CD14-positive monocyte (primary cell): ENCODE results near the gene SLC19A3. TPM values are rescaled to one million over a fixed set of nuclear protein-coding genes. Genes with fewer than 3 reads are reported as not detected.

Experiments
- DNase-seq, 3 donors: peaks; one replicate each; pipeline ENCODE4 v3.0.0-alpha.2; 2011 to 2022
- H2AFZ ChIP-seq: 2 replicates; pipeline ENCODE4 v1.6.0; 2012; ENCODE audit warnings: mild to moderate bottlenecking, low read depth, low read length, inconsistent platforms; ENCODE audit not compliant: insufficient read depth, poor library complexity, severe bottlenecking
- H3K27ac ChIP-seq, 2 donors: 1 replicate in 1 of 2; 2 replicates in 1 of 2; pipeline ENCODE4 v1.5.1; 2012 to 2013; ENCODE audit warnings: low read length in 2 of 2, control low read depth in 1 of 2, inconsistent platforms in 1 of 2, low read depth in 1 of 2, mild to moderate bottlenecking in 1 of 2
- H3K27me3 ChIP-seq, 2 donors: one replicate each; pipeline versions ENCODE4 v1.6.0 to v1.6.1; 2011 to 2013; ENCODE audit warnings: low read length in 2 of 2; ENCODE audit not compliant: control insufficient read depth in 2 of 2, insufficient read depth in 2 of 2
- H3K36me3 ChIP-seq, 2 donors: replicated peaks in 1 of 2; 1 replicate in 1 of 2; 2 replicates in 1 of 2; pipeline versions ENCODE4 v1.5.1 to v1.6.1; 2012 to 2013; ENCODE audit warnings: low read length in 2 of 2, control low read depth in 1 of 2, inconsistent platforms in 1 of 2, mild to moderate bottlenecking in 1 of 2; ENCODE audit not compliant: insufficient read depth in 2 of 2, control insufficient read depth in 1 of 2
- H3K4me1 ChIP-seq, 2 donors: 1 replicate in 1 of 2; 2 replicates in 1 of 2; pipeline versions ENCODE4 v1.5.1 to v1.6.1; 2012 to 2013; ENCODE audit warnings: low read length in 2 of 2, control low read depth in 1 of 2, inconsistent platforms in 1 of 2, mild to moderate bottlenecking in 1 of 2, moderate library complexity in 1 of 2; ENCODE audit not compliant: insufficient read depth in 2 of 2, control insufficient read depth in 1 of 2
- H3K4me2 ChIP-seq: replicated peaks from 2 replicates; pipeline ENCODE3; 2012; ENCODE audit warnings: low read length, moderate library complexity, mild to moderate bottlenecking; ENCODE audit not compliant: poor library complexity, severe bottlenecking; ENCODE audit errors: extremely low read depth
- H3K4me3 ChIP-seq, 3 experiments: fragments of 200-600 bp in 1 of 3; sonication (generic) in 1 of 3; replicated peaks in 1 of 3; 1 replicate in 2 of 3; 2 replicates in 1 of 3; pipeline ENCODE4 v1.5.1; 2011 to 2013; ENCODE audit warnings: low read length in 3 of 3, mild to moderate bottlenecking in 3 of 3, control low read depth in 2 of 3, low read depth in 2 of 3, inconsistent platforms in 1 of 3, moderate library complexity in 1 of 3
- H3K79me2 ChIP-seq: 2 replicates; pipeline ENCODE4 v1.6.0; 2012; ENCODE audit warnings: mild to moderate bottlenecking, control low read depth, inconsistent platforms, low read length, moderate library complexity; ENCODE audit not compliant: insufficient read depth
- H3K9ac ChIP-seq: 2 replicates; pipeline ENCODE4 v1.6.0; 2017; ENCODE audit warnings: low read length, mild to moderate bottlenecking; ENCODE audit not compliant: insufficient read depth, poor library complexity, severe bottlenecking
- H3K9me3 ChIP-seq, 2 donors: replicated peaks in 1 of 2; 1 replicate in 1 of 2; 2 replicates in 1 of 2; pipeline versions ENCODE4 v1.5.1 to v1.6.1; 2012 to 2013; ENCODE audit warnings: low read length in 2 of 2, control low read depth in 1 of 2; ENCODE audit not compliant: control insufficient read depth in 1 of 2, insufficient read depth in 1 of 2
- H4K20me1 ChIP-seq: 2 replicates; pipeline ENCODE4 v1.6.0; 2012; ENCODE audit warnings: mild to moderate bottlenecking, low read length, control low read depth, moderate library complexity; ENCODE audit not compliant: insufficient read depth
- H3K27ac Mint-ChIP-seq, 7 donors: one replicate each; pipeline ENCODE4 v1.8.0; 2020; ENCODE audit warnings: mild to moderate bottlenecking in 7 of 7, mixed read lengths in 7 of 7, moderate library complexity in 6 of 7, inconsistent platforms in 2 of 7
- H3K27me3 Mint-ChIP-seq, 3 donors: one replicate each; pipeline ENCODE4 v1.8.0; 2021 to 2022; ENCODE audit warnings: low read depth in 3 of 3, mild to moderate bottlenecking in 3 of 3, mixed read lengths in 3 of 3, moderate library complexity in 3 of 3, inconsistent platforms in 1 of 3
- H3K36me3 Mint-ChIP-seq, 2 donors: one replicate each; pipeline ENCODE4 v1.8.0; 2020; ENCODE audit warnings: mixed read lengths in 2 of 2, inconsistent platforms in 1 of 2, mild to moderate bottlenecking in 1 of 2
- H3K4me1 Mint-ChIP-seq: one replicate; pipeline ENCODE4 v1.8.0; 2020; ENCODE audit warnings: mild to moderate bottlenecking, mixed read lengths
- H3K4me3 Mint-ChIP-seq, 2 donors: one replicate each; pipeline ENCODE4 v1.8.0; 2020; ENCODE audit warnings: mild to moderate bottlenecking in 2 of 2, mixed read lengths in 2 of 2, moderate library complexity in 1 of 2
- H3K9me3 Mint-ChIP-seq, 7 donors: one replicate each; pipeline ENCODE4 v1.8.0; 2020 to 2022; ENCODE audit warnings: mixed read lengths in 7 of 7, mild to moderate bottlenecking in 6 of 7, moderate library complexity in 6 of 7, inconsistent platforms in 2 of 7
- WGBS: methylation state at CpG from one replicate; pipeline ENCODE4 v1.1.5; 2013; ENCODE audit warnings: missing lambda C conversion rate; ENCODE audit not compliant: insufficient coverage; 5-methylcytosine and 5-hydroxymethylcytosine counted together
- intact Hi-C, 2 donors: fragments of 100-400 bp; cut with micrococcal nuclease; formaldehyde crosslinking; loops; one replicate each; pipeline versions ENCODE4 v1.15.0 to v1.15.1; 2023
- polyA plus RNA-seq, 3 donors: library from polyadenylated mRNA; depleted of rRNA in 1 of 3; unstranded in 2 of 3; stranded (reverse) in 1 of 3; fragments of 300-500 nt in 2 of 3; fragments of >200 nt in 1 of 3; fragmentation: Illumina TruSeq in 2 of 3; gene quantifications; 1 replicate in 2 of 3; 2 replicates in 1 of 3; pipeline ENCODE4 v1.2.3, GENCODE V29; 2012 to 2021
- TF ChIP-seq, protein P1 (sequence below): fragments of 200-600 bp; IDR thresholded peaks from one replicate; pipeline ENCODE4 v1.8.0; 2022; ENCODE audit warnings: antibody characterized with exemption, mild to moderate bottlenecking

Gene SLC19A3
- polyA plus RNA-seq, 3 donors: not detected

DNA sequence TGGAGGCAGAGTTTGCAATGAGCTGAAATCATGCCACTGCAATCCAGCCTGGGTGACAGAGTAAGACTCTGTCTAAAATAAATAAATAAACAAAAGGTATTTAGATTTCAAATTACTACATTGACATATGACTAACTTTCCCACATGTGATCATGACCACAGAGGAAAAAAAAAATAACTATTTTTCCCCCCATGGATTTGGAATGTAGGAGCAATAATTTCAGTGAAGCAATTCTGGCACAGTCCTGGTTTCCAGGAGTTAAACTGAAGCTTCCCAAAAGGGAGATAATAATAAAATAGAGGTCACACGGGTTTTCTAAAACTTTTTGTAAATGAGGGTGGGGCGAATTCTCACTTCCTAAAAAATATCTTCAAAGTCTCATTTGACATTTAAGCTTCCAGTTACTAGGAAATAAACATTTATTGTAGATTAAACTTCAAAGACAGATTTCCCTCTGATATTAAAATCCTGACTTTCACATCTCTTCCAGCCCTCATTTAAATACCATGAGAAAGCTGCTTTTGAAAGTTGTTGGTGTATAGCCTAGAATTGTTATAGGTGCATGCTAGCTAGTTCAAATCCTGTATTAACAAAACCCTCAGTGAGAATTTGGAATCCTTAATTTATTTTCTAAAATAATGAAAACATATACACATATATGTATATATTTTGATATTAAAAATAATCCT, 20.7 kb downstream of the SLC19A3 start:
- no peak overlapping the region for H3K4me3 Mint-ChIP-seq
- no peaks in the 10 kb centered on the region for H3K36me3 ChIP-seq
- H3K27ac Mint-ChIP-seq: no peak overlapping the region
- intact Hi-C loops: no loop called here
- no peaks in the 10 kb centered on the region for H4K20me1 ChIP-seq
- no peak overlapping the region for H3K4me2 ChIP-seq
- H3K27me3 ChIP-seq: no peaks in the 10 kb centered on the region
- WGBS: no CpG with 5 or more reads among the region's 2 CpGs
- H3K27me3 Mint-ChIP-seq: peaks cover 0 to 7% (median 6%) of the 10 kb centered on the region in 3 donors
- no peak for DNase-seq
- H3K9ac ChIP-seq: no peak overlapping the region
- no peaks in the 10 kb centered on the region for H3K9me3 ChIP-seq
- no peak overlapping the region for H3K27ac ChIP-seq
- H3K4me1 Mint-ChIP-seq: peaks cover 2% of the 10 kb centered on the region
- no peaks in the 10 kb centered on the region for H3K36me3 Mint-ChIP-seq
- TF ChIP-seq, protein P1, sequence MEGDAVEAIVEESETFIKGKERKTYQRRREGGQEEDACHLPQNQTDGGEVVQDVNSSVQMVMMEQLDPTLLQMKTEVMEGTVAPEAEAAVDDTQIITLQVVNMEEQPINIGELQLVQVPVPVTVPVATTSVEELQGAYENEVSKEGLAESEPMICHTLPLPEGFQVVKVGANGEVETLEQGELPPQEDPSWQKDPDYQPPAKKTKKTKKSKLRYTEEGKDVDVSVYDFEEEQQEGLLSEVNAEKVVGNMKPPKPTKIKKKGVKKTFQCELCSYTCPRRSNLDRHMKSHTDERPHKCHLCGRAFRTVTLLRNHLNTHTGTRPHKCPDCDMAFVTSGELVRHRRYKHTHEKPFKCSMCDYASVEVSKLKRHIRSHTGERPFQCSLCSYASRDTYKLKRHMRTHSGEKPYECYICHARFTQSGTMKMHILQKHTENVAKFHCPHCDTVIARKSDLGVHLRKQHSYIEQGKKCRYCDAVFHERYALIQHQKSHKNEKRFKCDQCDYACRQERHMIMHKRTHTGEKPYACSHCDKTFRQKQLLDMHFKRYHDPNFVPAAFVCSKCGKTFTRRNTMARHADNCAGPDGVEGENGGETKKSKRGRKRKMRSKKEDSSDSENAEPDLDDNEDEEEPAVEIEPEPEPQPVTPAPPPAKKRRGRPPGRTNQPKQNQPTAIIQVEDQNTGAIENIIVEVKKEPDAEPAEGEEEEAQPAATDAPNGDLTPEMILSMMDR: no peak
- no peak overlapping the region for H3K4me3 ChIP-seq
- H2AFZ ChIP-seq: no peak overlapping the region
- H3K79me2 ChIP-seq: no peaks in the 10 kb centered on the region
- H3K9me3 Mint-ChIP-seq: peaks cover 0 to 4% (median 0%) of the 10 kb centered on the region in 7 donors
- no peaks in the 10 kb centered on the region for H3K4me1 ChIP-seq

DNA sequence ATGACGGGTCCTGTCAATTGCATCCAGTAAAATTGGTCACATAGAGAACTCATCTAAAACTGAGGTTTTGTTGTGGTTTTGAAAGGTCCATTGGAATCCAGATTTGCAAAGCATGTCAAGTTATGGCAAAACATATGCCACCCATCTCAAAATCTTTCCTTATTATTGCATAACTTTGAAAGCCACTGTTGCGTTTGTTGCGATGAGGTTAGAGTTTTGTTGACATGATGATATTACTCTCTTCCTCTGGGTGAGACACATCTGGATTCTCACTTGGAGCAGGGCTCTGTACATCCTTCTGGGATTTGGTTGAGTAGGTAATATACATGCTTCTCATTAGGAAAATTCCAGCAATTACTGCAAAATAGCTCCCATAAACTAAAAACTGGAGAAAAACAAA, 30.6 kb downstream of the SLC19A3 start:
- no peaks in the 10 kb centered on the region for H3K4me1 ChIP-seq
- DNase-seq: no peak
- intact Hi-C loops: no loop called here
- H3K9me3 ChIP-seq: no peaks in the 10 kb centered on the region
- H3K9ac ChIP-seq: no peak overlapping the region
- H3K27ac ChIP-seq: no peak overlapping the region
- Mint-ChIP-seq H3K27me3 (peaks cover 0 to 9% (median 8%) of the 10 kb centered on the region in 3 donors), H3K27ac (no peak overlapping the region), H3K4me3 (no peak overlapping the region), H3K36me3 (no peaks in the 10 kb centered on the region), H3K9me3 (no peaks in the 10 kb centered on the region), H3K4me1 (no peaks in the 10 kb centered on the region)
- no peaks in the 10 kb centered on the region for H3K27me3 ChIP-seq
- no peaks in the 10 kb centered on the region for H3K79me2 ChIP-seq
- TF ChIP-seq, protein P1: no peak
- H3K4me3 ChIP-seq: no peak overlapping the region
- no CpG with 5 or more reads among the region's 3 CpGs for WGBS
- no peak overlapping the region for H3K4me2 ChIP-seq
- H2AFZ ChIP-seq: no peak overlapping the region
- H4K20me1 ChIP-seq: no peaks in the 10 kb centered on the region
- H3K36me3 ChIP-seq: no peaks in the 10 kb centered on the region
